ENCODE measurements around the gene SSH2.

DNA sequence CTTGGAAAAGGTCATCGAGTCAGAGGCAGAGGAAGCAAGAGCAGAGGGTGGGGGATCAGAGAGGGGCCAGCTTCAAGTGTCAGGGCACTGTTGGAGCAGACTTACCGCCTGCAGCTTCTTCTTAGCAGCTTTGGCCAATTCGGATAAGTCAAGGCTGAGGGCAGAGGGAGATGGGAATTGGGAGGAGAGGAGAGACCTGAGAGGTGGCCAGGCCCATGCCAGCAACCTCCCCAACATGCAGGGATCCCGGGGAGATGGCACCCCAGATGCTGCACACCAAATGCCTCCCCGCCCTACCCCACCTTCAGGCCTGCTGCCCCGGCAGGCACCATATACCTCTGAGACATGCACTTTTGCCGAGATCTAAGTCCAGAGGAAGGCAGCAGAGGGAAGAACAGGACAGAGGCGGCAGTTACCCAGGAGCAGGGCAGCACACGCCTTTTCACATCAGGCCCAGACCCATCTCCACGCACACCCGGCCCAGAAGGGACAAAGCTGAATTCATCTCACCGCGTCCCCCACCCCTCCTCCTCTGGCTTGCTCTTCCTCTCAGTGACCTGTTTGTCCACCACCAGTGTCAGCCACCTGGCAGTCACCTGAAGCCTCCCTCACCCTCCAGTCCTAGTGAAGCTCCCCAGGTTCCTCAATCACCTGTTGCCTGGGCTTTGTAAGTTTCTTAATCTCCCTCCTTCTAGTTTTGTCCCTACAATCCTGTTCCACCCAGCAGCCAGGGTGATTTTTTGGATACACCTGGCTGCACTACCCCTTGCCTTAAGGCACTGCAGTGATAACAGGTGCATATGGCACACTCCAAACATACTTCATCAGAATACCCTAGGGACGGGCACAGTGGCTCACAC, 351.2 kb downstream of the SSH2 start:
- TF ChIP-seq, protein P1, sequence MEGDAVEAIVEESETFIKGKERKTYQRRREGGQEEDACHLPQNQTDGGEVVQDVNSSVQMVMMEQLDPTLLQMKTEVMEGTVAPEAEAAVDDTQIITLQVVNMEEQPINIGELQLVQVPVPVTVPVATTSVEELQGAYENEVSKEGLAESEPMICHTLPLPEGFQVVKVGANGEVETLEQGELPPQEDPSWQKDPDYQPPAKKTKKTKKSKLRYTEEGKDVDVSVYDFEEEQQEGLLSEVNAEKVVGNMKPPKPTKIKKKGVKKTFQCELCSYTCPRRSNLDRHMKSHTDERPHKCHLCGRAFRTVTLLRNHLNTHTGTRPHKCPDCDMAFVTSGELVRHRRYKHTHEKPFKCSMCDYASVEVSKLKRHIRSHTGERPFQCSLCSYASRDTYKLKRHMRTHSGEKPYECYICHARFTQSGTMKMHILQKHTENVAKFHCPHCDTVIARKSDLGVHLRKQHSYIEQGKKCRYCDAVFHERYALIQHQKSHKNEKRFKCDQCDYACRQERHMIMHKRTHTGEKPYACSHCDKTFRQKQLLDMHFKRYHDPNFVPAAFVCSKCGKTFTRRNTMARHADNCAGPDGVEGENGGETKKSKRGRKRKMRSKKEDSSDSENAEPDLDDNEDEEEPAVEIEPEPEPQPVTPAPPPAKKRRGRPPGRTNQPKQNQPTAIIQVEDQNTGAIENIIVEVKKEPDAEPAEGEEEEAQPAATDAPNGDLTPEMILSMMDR (IDR thresholded peaks at IDR 0.05), result no peak
- no peak for TF ChIP-seq POLR2A (IDR thresholded peaks at IDR 0.05)
